H1 (cell line): Measurements from ENCODE around the gene DKK3. TPM values are rescaled to one million over a fixed set of nuclear protein-coding genes. Genes with fewer than 3 reads are reported as not detected.

Source experiments
- CTCF ChIA-PET: fragments of 300-600 bp; sonication (Branson Sonifier 250); formaldehyde crosslinking; loops from one replicate; lab custom pipeline; 2021; ENCODE audit not compliant: partially characterized antibody; lab: Charles Lee
- POLR2A ChIA-PET: fragments of 300-600 bp; sonication (Branson Sonifier 250); formaldehyde crosslinking; loops from one replicate; lab custom pipeline; 2021; ENCODE audit warnings: inconsistent platforms; ENCODE audit not compliant: partially characterized antibody; lab: Charles Lee
- DNase-seq, 2 experiments: peaks; one replicate each; pipeline versions ENCODE4 v3.0.0 to v3.0.0-alpha.2; 2010 to 2022; ENCODE audit warnings: low spot score in 2 of 2, low read depth in 1 of 2, mixed read lengths in 1 of 2
- FAIRE-seq: peaks from 2 replicates; lab custom pipeline; 2011; peaks lifted over from hg19 to GRCh38; lab: Jason Lieb, UNC
- H2AFZ ChIP-seq: 2 replicates; pipeline ENCODE4 v1.8.1; 2012; ENCODE audit warnings: low read length, inconsistent platforms
- H2AK5ac ChIP-seq: 2 replicates; pipeline ENCODE4 v1.6.1; 2013; ENCODE audit warnings: low read depth, low read length
- H2BK120ac ChIP-seq: replicated peaks from 2 replicates; pipeline ENCODE3; 2013; ENCODE audit warnings: low read depth, low read length, inconsistent platforms
- H2BK12ac ChIP-seq: 2 replicates; pipeline ENCODE4 v1.6.1; 2013; ENCODE audit warnings: low read depth, low read length
- H2BK15ac ChIP-seq: 2 replicates; pipeline ENCODE4 v1.6.1; 2013; ENCODE audit warnings: low read length
- H2BK20ac ChIP-seq: 2 replicates; pipeline ENCODE4 v1.6.1; 2013; ENCODE audit warnings: low read length
- H2BK5ac ChIP-seq: 2 replicates; pipeline ENCODE4 v1.6.1; 2013; ENCODE audit warnings: low read depth, low read length
- H3K14ac ChIP-seq: 2 replicates; pipeline ENCODE4 v1.6.1; 2013; ENCODE audit warnings: inconsistent platforms; ENCODE audit not compliant: insufficient read length
- H3K18ac ChIP-seq: 2 replicates; pipeline ENCODE4 v1.6.1; 2013; ENCODE audit warnings: low read length; ENCODE audit errors: extremely low read depth
- H3K23ac ChIP-seq: 2 replicates; pipeline ENCODE4 v1.6.1; 2013; ENCODE audit warnings: inconsistent platforms; ENCODE audit not compliant: insufficient read length
- H3K23me2 ChIP-seq: 2 replicates; pipeline ENCODE4 v1.6.1; 2013; ENCODE audit warnings: low read depth, low read length
- H3K27ac ChIP-seq: 2 replicates; pipeline ENCODE4 v1.6.1; 2011; ENCODE audit warnings: low read depth, low read length, inconsistent platforms
- H3K27me3 ChIP-seq, 4 experiments: replicated peaks in 1 of 4; 1 replicate in 1 of 4; 2 replicates in 3 of 4; pipeline versions ENCODE4 v1.6.1 to v1.8.1; 2011 to 2013; ENCODE audit warnings: low read length in 3 of 4, mild to moderate bottlenecking in 3 of 4, inconsistent platforms in 2 of 4, mixed read lengths in 2 of 4, moderate library complexity in 1 of 4; ENCODE audit not compliant: control insufficient read depth in 3 of 4, insufficient read depth in 3 of 4; ENCODE audit errors: extremely low read depth in 1 of 4
- H3K36me3 ChIP-seq, 4 experiments: 2 replicates each; pipeline versions ENCODE4 v1.6.1 to v1.8.1; 2011 to 2013; ENCODE audit warnings: mild to moderate bottlenecking in 4 of 4, low read length in 3 of 4, moderate library complexity in 2 of 4, control low read depth in 1 of 4, inconsistent platforms in 1 of 4; ENCODE audit not compliant: insufficient read depth in 4 of 4, control insufficient read depth in 2 of 4
- H3K4ac ChIP-seq: replicated peaks from 2 replicates; pipeline ENCODE3; 2013; ENCODE audit warnings: low read length, low read depth, mixed read lengths, inconsistent platforms; ENCODE audit not compliant: insufficient read length
- H3K4me1 ChIP-seq, 4 experiments: replicated peaks in 1 of 4; 1 replicate in 1 of 4; 2 replicates in 3 of 4; pipeline versions ENCODE4 v1.6.1 to v1.8.1; 2011 to 2013; ENCODE audit warnings: low read length in 3 of 4, inconsistent platforms in 2 of 4, mixed read lengths in 1 of 4; ENCODE audit not compliant: insufficient read depth in 4 of 4, control insufficient read depth in 3 of 4
- H3K4me2 ChIP-seq, 2 experiments: 2 replicates each; pipeline versions ENCODE4 v1.6.1 to v1.8.1; 2011 to 2013; ENCODE audit warnings: low read depth in 2 of 2, low read length in 2 of 2, control low read depth in 1 of 2, inconsistent platforms in 1 of 2, mild to moderate bottlenecking in 1 of 2; ENCODE audit not compliant: insufficient read depth in 1 of 2
- H3K4me3 ChIP-seq, 4 experiments: fragments of 200-600, 300-600 bp in 1 of 4; sonication (generic), shearing (Covaris generic), sonication (Bioruptor Twin) in 1 of 4; 2 replicates each; pipeline versions ENCODE4 v1.5.1 to v1.8.1; 2011 to 2016; ENCODE audit warnings: low read length in 4 of 4, low read depth in 3 of 4, control low read depth in 2 of 4, inconsistent platforms in 2 of 4, mild to moderate bottlenecking in 2 of 4, mixed read lengths in 1 of 4, moderate library complexity in 1 of 4; ENCODE audit not compliant: insufficient read depth in 2 of 4; ENCODE audit errors: extremely low read depth in 1 of 4
- H3K56ac ChIP-seq: replicated peaks from 2 replicates; pipeline ENCODE3; 2013; ENCODE audit warnings: low read depth, mild to moderate bottlenecking, mixed read lengths, low read length, inconsistent platforms; ENCODE audit not compliant: insufficient read length
- H3K79me1 ChIP-seq: 2 replicates; pipeline ENCODE4 v1.6.1; 2013; ENCODE audit warnings: low read depth, low read length, control low read depth
- H3K79me2 ChIP-seq, 2 experiments: 2 replicates each; pipeline versions ENCODE4 v1.6.1 to v1.8.1; 2012 to 2013; ENCODE audit warnings: low read length in 2 of 2, mild to moderate bottlenecking in 2 of 2, inconsistent platforms in 1 of 2; ENCODE audit not compliant: insufficient read depth in 2 of 2, control insufficient read depth in 1 of 2
- H3K9ac ChIP-seq, 4 experiments: replicated peaks in 1 of 4; 1 replicate in 1 of 4; 2 replicates in 3 of 4; pipeline versions ENCODE4 v1.6.1 to v1.8.1; 2011 to 2013; ENCODE audit warnings: low read depth in 3 of 4, low read length in 3 of 4, control low read depth in 2 of 4, mild to moderate bottlenecking in 2 of 4, moderate library complexity in 2 of 4, inconsistent platforms in 1 of 4; ENCODE audit errors: extremely low read depth in 1 of 4
- H3K9me3 ChIP-seq, 2 experiments: 2 replicates each; pipeline versions ENCODE4 v1.6.1 to v1.8.1; 2012 to 2013; ENCODE audit warnings: mild to moderate bottlenecking in 2 of 2, moderate library complexity in 2 of 2, control low read depth in 1 of 2, inconsistent platforms in 1 of 2, low read depth in 1 of 2, low read length in 1 of 2, mixed read lengths in 1 of 2; ENCODE audit not compliant: insufficient read depth in 2 of 2
- H4K20me1 ChIP-seq, 2 experiments: replicated peaks in 1 of 2; 2 replicates each; pipeline versions ENCODE3 to v1.8.1; 2011 to 2013; ENCODE audit warnings: inconsistent platforms in 2 of 2, low read length in 2 of 2, mild to moderate bottlenecking in 1 of 2; ENCODE audit not compliant: insufficient read depth in 2 of 2, control insufficient read depth in 1 of 2
- H4K5ac ChIP-seq: 2 replicates; pipeline ENCODE4 v1.6.1; 2013; ENCODE audit warnings: low read length, low read depth, mixed read lengths, inconsistent platforms; ENCODE audit not compliant: insufficient read length
- H4K8ac ChIP-seq: 2 replicates; pipeline ENCODE4 v1.8.0; 2013; ENCODE audit warnings: mild to moderate bottlenecking, moderate library complexity, low read length, inconsistent platforms; ENCODE audit not compliant: insufficient read depth; ENCODE audit errors: extremely low read depth
- H4K91ac ChIP-seq: replicated peaks from 2 replicates; pipeline ENCODE3; 2013; ENCODE audit warnings: low read length, mixed read lengths, inconsistent platforms; ENCODE audit not compliant: insufficient read length
- BRCA1 ChIP-seq: IDR thresholded peaks from 2 replicates; pipeline ENCODE4 v1.6.1; 2012; ENCODE audit warnings: low read depth, low read length, improper control_type of control experiment
- CHD2 ChIP-seq: IDR thresholded peaks from 2 replicates; pipeline ENCODE4 v1.6.1; 2012; ENCODE audit warnings: low read length, improper control_type of control experiment
- EP300 ChIP-seq, 2 experiments: IDR thresholded peaks; 1 replicate in 1 of 2; 2 replicates in 1 of 2; pipeline ENCODE4 v1.6.1; 2011 to 2012; ENCODE audit warnings: low read depth in 2 of 2, low read length in 2 of 2, mild to moderate bottlenecking in 2 of 2, borderline replicate concordance in 1 of 2, inconsistent platforms in 1 of 2, moderate library complexity in 1 of 2
- GABPA ChIP-seq: IDR thresholded peaks from 2 replicates; pipeline ENCODE4 v1.6.1; 2011; ENCODE audit warnings: mild to moderate bottlenecking, low read length, moderate library complexity, borderline replicate concordance; ENCODE audit not compliant: insufficient read depth
- HDAC2 ChIP-seq, 2 experiments: fragments of 300-600 bp in 1 of 2; sonication (generic) in 1 of 2; IDR thresholded peaks; 2 replicates each; pipeline ENCODE4 v1.6.1; 2011 to 2012; ENCODE audit warnings: low read depth in 2 of 2, low read length in 2 of 2, mild to moderate bottlenecking in 2 of 2, moderate library complexity in 2 of 2, borderline replicate concordance in 1 of 2, inconsistent platforms in 1 of 2
- KDM1A ChIP-seq: fragments of 200-600, 300-600 bp; sonication (generic); IDR thresholded peaks from 2 replicates; pipeline ENCODE4 v1.7.1; 2016; ENCODE audit warnings: mild to moderate bottlenecking, low read length, borderline replicate concordance
- KDM4A ChIP-seq: IDR thresholded peaks from one replicate; pipeline ENCODE4 v1.7.1; 2012; ENCODE audit warnings: low read depth, mild to moderate bottlenecking, moderate library complexity, low read length, inconsistent platforms; ENCODE audit not compliant: severe bottlenecking
- KDM5A ChIP-seq: fragments of 200-600 bp; IDR thresholded peaks from 2 replicates; pipeline ENCODE4 v1.7.1; 2012; ENCODE audit warnings: mild to moderate bottlenecking, low read length, inconsistent platforms, mixed read lengths
- POLR2AphosphoS5 ChIP-seq: IDR thresholded peaks from 2 replicates; pipeline ENCODE4 v1.6.1; 2011; ENCODE audit warnings: low read depth, low read length
- RBBP5 ChIP-seq: IDR thresholded peaks from 2 replicates; pipeline ENCODE4 v1.7.1; 2012; ENCODE audit warnings: low read depth, mild to moderate bottlenecking, inconsistent platforms, low read length, moderate library complexity, borderline replicate concordance
- RNF2 ChIP-seq: fragments of 200-900, 300-1000 bp; sonication (generic); IDR thresholded peaks from 2 replicates; pipeline ENCODE4 v1.7.1; 2016; ENCODE audit warnings: borderline replicate concordance, low read depth, mild to moderate bottlenecking, antibody characterized with exemption, low read length; ENCODE audit not compliant: poor library complexity, severe bottlenecking; ENCODE audit errors: missing control alignments
- SIX5 ChIP-seq: IDR thresholded peaks from 2 replicates; pipeline ENCODE4 v1.6.1; 2011; ENCODE audit warnings: mild to moderate bottlenecking, low read depth, low read length
- SUZ12 ChIP-seq: fragments of 200-600 bp; sonication (generic); IDR thresholded peaks from 2 replicates; pipeline ENCODE4 v1.6.1; 2012; ENCODE audit warnings: mild to moderate bottlenecking, inconsistent platforms, low read length, moderate library complexity, mixed read lengths
- WGBS, 2 experiments: shearing (Covaris generic) in 1 of 2; methylation state at CpG; one replicate each; pipeline versions ENCODE4 v1.1.6 to v1.1.7; 2013 to 2015; ENCODE audit warnings: low lambda C conversion rate in 2 of 2, mixed read lengths in 2 of 2, inconsistent platforms in 1 of 2, low coverage in 1 of 2, missing lambda C conversion rate in 1 of 2; ENCODE audit not compliant: insufficient replicate concordance in 2 of 2, insufficient coverage in 1 of 2, insufficient read length in 1 of 2; ENCODE audit errors: extremely low coverage in 1 of 2, missing lambda C conversion rate in 1 of 2; 5-methylcytosine and 5-hydroxymethylcytosine counted together
- polyA plus RNA-seq, 7 experiments: library from polyadenylated mRNA; depleted of rRNA in 3 of 7; stranded (reverse) in 5 of 7; unstranded in 2 of 7; fragments of >200 nt in 5 of 7; fragments of 200-250 nt in 2 of 7; gene quantifications; 1 replicate in 5 of 7; 2 replicates in 1 of 7; 4 replicates in 1 of 7; pipeline versions ENCODE4 v1.2.1 to v1.2.3, GENCODE V29; 2011 to 2013; ENCODE audit warnings: missing spikeins in 2 of 7, mixed read lengths in 2 of 7
- total RNA-seq: library from RNA; stranded (reverse); fragmentation: NEBNext Ultra II Directional; extraction: Animal tissue kit (Norgen Biotek cat#: 25700); gene quantifications from 2 replicates; pipeline ENCODE4 v1.2.1, GENCODE V29; 2021

The DKK3 gene
- total and polyA plus RNA-seq, 2 of the 8 experiments (the other 6 are each of a cell fraction or from before 2014, with no cell fraction given), result 30.0 to 40.1 TPM

GRCh38 chr11:11937433-11937832 lies 71.0 kb downstream of the DKK3 start:
- no peak overlapping the region for H3K4me2 ChIP-seq
- H3K14ac ChIP-seq, result no peak overlapping the region
- no peaks in the 10 kb centered on the region for H3K4me1 ChIP-seq
- H4K8ac ChIP-seq, result no peak overlapping the region
- no peak overlapping the region for H3K56ac ChIP-seq
- no peak for FAIRE-seq
- no peak overlapping the region for H2AK5ac ChIP-seq
- H3K79me2 ChIP-seq, result no peaks in the 10 kb centered on the region
- no peak overlapping the region for H4K91ac ChIP-seq
- H2BK5ac ChIP-seq, result no peak overlapping the region
- no peak for DNase-seq
- H3K9ac ChIP-seq, result no peak overlapping the region
- H3K4ac ChIP-seq, result no peak overlapping the region
- H2AFZ ChIP-seq, result no peak overlapping the region
- no peak overlapping the region for H3K23ac ChIP-seq
- peaks cover 0 to 33% (median under 1%) of the 10 kb centered on the region in 4 experiments; a peak in 5 of 8 replicates for H3K36me3 ChIP-seq
- no peaks in the 10 kb centered on the region for H3K9me3 ChIP-seq
- no peak overlapping the region for H2BK12ac ChIP-seq
- H3K79me1 ChIP-seq, result no peaks in the 10 kb centered on the region
- no peaks in the 10 kb centered on the region for H3K23me2 ChIP-seq
- H2BK20ac ChIP-seq, result no peak overlapping the region
- no peak overlapping the region for H3K27ac ChIP-seq
- TF ChIP-seq KDM1A (no peak), SUZ12 (no peak), RNF2 (no peak), HDAC2 (IDR thresholded peaks at IDR 0.05; ENCODE audit: borderline replicate concordance in 1 of 2, low read depth in 2 of 2, low read length in 2 of 2) (no peak), BRCA1 (no peak), EP300 (IDR thresholded peaks at IDR 0.05; ENCODE audit: borderline replicate concordance in 1 of 2, low read depth in 2 of 2, low read length in 2 of 2) (no peak), KDM4A (no peak), POLR2AphosphoS5 (no peak), SIX5 (no peak), KDM5A (no peak), GABPA (no peak), RBBP5 (no peak), CHD2 (no peak)
- H2BK15ac ChIP-seq, result no peak overlapping the region
- H2BK120ac ChIP-seq, result no peak overlapping the region
- H4K5ac ChIP-seq, result no peak overlapping the region
- no peak overlapping the region for H3K4me3 ChIP-seq
- 96% methylated on average over 3 of the region's 3 CpGs; no CpG with 5 or more reads in 1 of the 2 experiments for WGBS, 2 experiments
- ChIA-PET CTCF (no interaction called here), POLR2A (no interaction called here)
- no peak overlapping the region for H3K18ac ChIP-seq
- H4K20me1 ChIP-seq, result no peaks in the 10 kb centered on the region
- no peaks in the 10 kb centered on the region for H3K27me3 ChIP-seq
